ENCODE data around the gene LDLRAD2.

Gene LDLRAD2

DNA sequence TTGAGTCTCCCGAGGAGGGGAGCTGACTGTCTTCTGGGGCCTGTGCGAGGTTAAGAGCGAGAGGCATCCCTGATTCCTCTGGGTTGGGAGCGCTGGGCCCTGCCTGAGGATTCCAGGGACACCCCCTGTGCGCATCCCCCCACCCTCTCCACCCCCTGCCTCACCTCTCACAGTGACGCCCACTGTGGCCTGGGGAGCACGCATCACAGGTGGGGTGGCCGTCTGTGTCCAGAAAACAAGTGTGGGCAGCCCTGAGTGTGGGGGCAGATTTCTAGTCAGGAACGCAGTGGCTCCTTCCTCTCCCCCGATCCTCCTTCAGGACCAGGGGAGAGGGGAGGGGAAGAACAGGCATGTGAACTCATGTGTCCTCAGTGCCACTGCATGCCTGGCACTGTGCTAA lies 61.7 kb downstream of the LDLRAD2 start:
- H3K27me3 Mint-ChIP-seq (ENCODE audit: low read depth), result no peaks in the 10 kb centered on the region
- no peak overlapping the region for H3K27ac Mint-ChIP-seq
- no peak for DNase-seq (ENCODE audit: low spot score)
- H3K4me3 Mint-ChIP-seq, result no peak overlapping the region
- H3K36me3 Mint-ChIP-seq (ENCODE audit: low read depth), result no peaks in the 10 kb centered on the region
- H3K9me3 Mint-ChIP-seq, result no peaks in the 10 kb centered on the region
- H3K4me1 Mint-ChIP-seq (ENCODE audit: low read depth), result no peaks in the 10 kb centered on the region

GRCh38 chr1:21874328-21874727 lies 62.3 kb downstream of the LDLRAD2 start:
- no peak for DNase-seq (ENCODE audit: low spot score)
- Mint-ChIP-seq H3K9me3 (no peaks in the 10 kb centered on the region), H3K27ac (no peak overlapping the region), H3K4me1 (ENCODE audit: low read depth) (no peaks in the 10 kb centered on the region), H3K27me3 (ENCODE audit: low read depth) (no peaks in the 10 kb centered on the region), H3K36me3 (ENCODE audit: low read depth) (no peaks in the 10 kb centered on the region), H3K4me3 (no peak overlapping the region)

Data from T-helper 2 cell treated with Interferon-gamma antibody and Interleukin-4, amounts not matched to agents 5 μg/mL and 100 μg/mL, for 36 hours (primary cell).